Fibroblast of lung (primary cell): ENCODE data around the gene UVRAG. TPM values are rescaled to one million over a fixed set of nuclear protein-coding genes. Genes with fewer than 3 reads are reported as not detected.

ENCODE experiments used
- DNase-seq, 2 donors: peaks; one replicate each; pipeline versions ENCODE4 v3.0.0 to v3.0.0-alpha.2; 2010; ENCODE audit warnings: low read depth in 2 of 2
- H2AFZ ChIP-seq: 2 replicates; pipeline ENCODE4 v1.5.1; 2012; ENCODE audit warnings: low read length, control low read depth, inconsistent platforms
- H3K27ac ChIP-seq: 2 replicates; pipeline ENCODE4 v1.5.1; 2011; ENCODE audit warnings: low read length, control low read depth; ENCODE audit not compliant: insufficient read depth
- H3K27me3 ChIP-seq: 2 replicates; pipeline ENCODE4 v1.5.1; 2011; ENCODE audit warnings: mild to moderate bottlenecking, low read length; ENCODE audit not compliant: control insufficient read depth, insufficient read depth
- H3K36me3 ChIP-seq: 2 replicates; pipeline ENCODE4 v1.5.1; 2011; ENCODE audit warnings: low read length; ENCODE audit not compliant: control insufficient read depth, insufficient read depth
- H3K4me1 ChIP-seq: 2 replicates; pipeline ENCODE4 v1.5.1; 2011; ENCODE audit warnings: low read length; ENCODE audit not compliant: control insufficient read depth, insufficient read depth; ENCODE audit errors: extremely low read depth
- H3K4me2 ChIP-seq: 2 replicates; pipeline ENCODE4 v1.5.1; 2011; ENCODE audit warnings: low read length, control low read depth; ENCODE audit not compliant: insufficient read depth; ENCODE audit errors: extremely low read depth
- H3K4me3 ChIP-seq, 4 experiments: fragments of 200-600 bp in 1 of 4; sonication (generic) in 1 of 4; replicated peaks in 1 of 4; 2 replicates each; pipeline ENCODE4 v1.5.1; 2011 to 2016; ENCODE audit warnings: low read length in 4 of 4, low read depth in 3 of 4, mild to moderate bottlenecking in 3 of 4, control low read depth in 2 of 4, inconsistent platforms in 1 of 4, mixed read lengths in 1 of 4; ENCODE audit not compliant: insufficient read depth in 1 of 4; ENCODE audit errors: control extremely low read depth in 1 of 4
- H3K79me2 ChIP-seq: 2 replicates; pipeline ENCODE4 v1.5.1; 2012; ENCODE audit warnings: mild to moderate bottlenecking, low read length, inconsistent platforms; ENCODE audit not compliant: control insufficient read depth, insufficient read depth
- H3K9ac ChIP-seq: 2 replicates; pipeline ENCODE4 v1.5.1; 2011; ENCODE audit warnings: mild to moderate bottlenecking, low read length, control low read depth; ENCODE audit not compliant: insufficient read depth
- H3K9me3 ChIP-seq: 2 replicates; pipeline ENCODE4 v1.5.1; 2012; ENCODE audit warnings: low read depth, low read length; ENCODE audit not compliant: control insufficient read depth, insufficient read depth
- H4K20me1 ChIP-seq: 2 replicates; pipeline ENCODE4 v1.5.1; 2011; ENCODE audit warnings: low read length; ENCODE audit not compliant: control insufficient read depth, insufficient read depth; ENCODE audit errors: extremely low read depth
- EZH2 ChIP-seq: IDR thresholded peaks from 2 replicates; pipeline ENCODE4 v1.5.1; 2012; ENCODE audit warnings: low read length, control low read depth, mild to moderate bottlenecking; ENCODE audit errors: missing control alignments
- polyA plus RNA-seq, 2 donors: library from polyadenylated mRNA; depleted of rRNA in 1 of 2; stranded (reverse) in 1 of 2; unstranded in 1 of 2; fragments of >200 nt; gene quantifications; 2 replicates each; pipeline ENCODE4 v1.2.1, GENCODE V29; 2011 to 2012; ENCODE audit warnings: missing spikeins in 1 of 2
- total RNA-seq: library from RNA; depleted of rRNA; stranded (reverse); fragments of >200 nt; gene quantifications from 2 replicates; pipeline ENCODE4 v1.2.1, GENCODE V29; 2014
- TF ChIP-seq, protein P1 (sequence below), 2 donors: IDR thresholded peaks in 1 of 2; conservative IDR thresholded peaks in 1 of 2; 1 replicate in 1 of 2; 2 replicates in 1 of 2; pipeline ENCODE4 v1.5.1; 2011 to 2012; ENCODE audit warnings: low read length in 2 of 2, control low read depth in 1 of 2, inconsistent platforms in 1 of 2, low read depth in 1 of 2, mild to moderate bottlenecking in 1 of 2

UVRAG gene
- total and polyA plus RNA-seq, 2 donors (not counting 1 experiment from before 2014, with no cell fraction given), result 15.8 to 22.1 TPM

DNA sequence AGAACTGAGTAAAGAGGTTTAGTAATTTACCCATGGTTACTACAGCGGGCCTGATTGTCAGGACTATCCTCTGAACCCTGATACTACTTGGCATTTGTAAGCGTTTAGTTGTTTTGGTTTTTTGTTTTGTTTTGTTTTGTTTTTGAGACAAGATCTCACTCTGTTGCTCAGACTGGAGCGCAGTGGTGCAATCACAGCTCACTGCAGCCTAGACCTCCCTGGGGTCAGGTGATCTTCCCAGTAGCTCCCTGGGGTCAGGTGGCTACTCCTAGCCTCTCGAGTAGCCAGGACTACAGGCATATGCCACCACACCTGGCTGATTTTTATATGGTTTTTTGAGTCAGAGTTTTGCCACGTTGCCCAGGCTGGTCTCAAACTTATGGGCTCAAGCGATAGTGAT is 272.7 kb downstream of the UVRAG start:
- Histone ChIP-seq H3K4me1 (peaks cover 11% of the 10 kb centered on the region), H3K27me3 (no peaks in the 10 kb centered on the region), H3K79me2 (no peaks in the 10 kb centered on the region), H3K9ac (no peak overlapping the region), H3K4me2 (no peak overlapping the region), H2AFZ (no peak overlapping the region), H3K9me3 (no peaks in the 10 kb centered on the region), H4K20me1 (no peaks in the 10 kb centered on the region), H3K4me3 (no peak overlapping the region), H3K27ac (no peak overlapping the region), H3K36me3 (no peaks in the 10 kb centered on the region)
- no peak for DNase-seq
- TF ChIP-seq, protein P1, sequence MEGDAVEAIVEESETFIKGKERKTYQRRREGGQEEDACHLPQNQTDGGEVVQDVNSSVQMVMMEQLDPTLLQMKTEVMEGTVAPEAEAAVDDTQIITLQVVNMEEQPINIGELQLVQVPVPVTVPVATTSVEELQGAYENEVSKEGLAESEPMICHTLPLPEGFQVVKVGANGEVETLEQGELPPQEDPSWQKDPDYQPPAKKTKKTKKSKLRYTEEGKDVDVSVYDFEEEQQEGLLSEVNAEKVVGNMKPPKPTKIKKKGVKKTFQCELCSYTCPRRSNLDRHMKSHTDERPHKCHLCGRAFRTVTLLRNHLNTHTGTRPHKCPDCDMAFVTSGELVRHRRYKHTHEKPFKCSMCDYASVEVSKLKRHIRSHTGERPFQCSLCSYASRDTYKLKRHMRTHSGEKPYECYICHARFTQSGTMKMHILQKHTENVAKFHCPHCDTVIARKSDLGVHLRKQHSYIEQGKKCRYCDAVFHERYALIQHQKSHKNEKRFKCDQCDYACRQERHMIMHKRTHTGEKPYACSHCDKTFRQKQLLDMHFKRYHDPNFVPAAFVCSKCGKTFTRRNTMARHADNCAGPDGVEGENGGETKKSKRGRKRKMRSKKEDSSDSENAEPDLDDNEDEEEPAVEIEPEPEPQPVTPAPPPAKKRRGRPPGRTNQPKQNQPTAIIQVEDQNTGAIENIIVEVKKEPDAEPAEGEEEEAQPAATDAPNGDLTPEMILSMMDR (conservative IDR thresholded peaks at IDR 0.05 in 1 of 2, IDR thresholded peaks at IDR 0.05 in 1 of 2; ENCODE audit: low read depth in 1 of 2, low read length in 2 of 2), result no peak
- no peak for TF ChIP-seq EZH2

DNA sequence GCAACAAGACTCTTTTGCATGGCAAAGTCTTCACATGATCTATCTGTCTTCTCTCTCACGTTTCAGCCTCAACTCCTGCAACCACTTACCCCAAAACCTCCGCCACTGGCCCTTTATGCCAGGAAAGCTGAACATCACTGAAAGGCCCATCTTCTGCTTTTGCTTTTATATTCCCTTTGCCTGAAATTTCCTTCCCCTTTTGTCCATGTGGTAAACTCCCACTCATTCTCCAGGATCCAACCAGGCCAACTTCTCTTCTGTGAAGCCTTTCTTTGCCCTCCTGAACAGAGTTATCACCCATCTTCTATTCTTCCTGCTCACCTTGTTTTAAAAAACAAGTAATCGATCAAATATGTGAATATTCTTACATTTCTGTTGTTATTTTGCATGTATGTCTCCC is 273.5 kb downstream of the UVRAG start:
- Histone ChIP-seq H3K9me3 (no peaks in the 10 kb centered on the region), H3K4me2 (no peak overlapping the region), H3K79me2 (no peaks in the 10 kb centered on the region), H3K27ac (no peak overlapping the region), H4K20me1 (no peaks in the 10 kb centered on the region), H2AFZ (no peak overlapping the region), H3K27me3 (no peaks in the 10 kb centered on the region), H3K4me1 (peaks cover 3% of the 10 kb centered on the region), H3K4me3 (no peak overlapping the region), H3K36me3 (no peaks in the 10 kb centered on the region), H3K9ac (no peak overlapping the region)
- DNase-seq, result no peak
- TF ChIP-seq EZH2, result no peak
- TF ChIP-seq, protein P1 (conservative IDR thresholded peaks at IDR 0.05 in 1 of 2, IDR thresholded peaks at IDR 0.05 in 1 of 2; ENCODE audit: low read depth in 1 of 2, low read length in 2 of 2), result no peak

DNA sequence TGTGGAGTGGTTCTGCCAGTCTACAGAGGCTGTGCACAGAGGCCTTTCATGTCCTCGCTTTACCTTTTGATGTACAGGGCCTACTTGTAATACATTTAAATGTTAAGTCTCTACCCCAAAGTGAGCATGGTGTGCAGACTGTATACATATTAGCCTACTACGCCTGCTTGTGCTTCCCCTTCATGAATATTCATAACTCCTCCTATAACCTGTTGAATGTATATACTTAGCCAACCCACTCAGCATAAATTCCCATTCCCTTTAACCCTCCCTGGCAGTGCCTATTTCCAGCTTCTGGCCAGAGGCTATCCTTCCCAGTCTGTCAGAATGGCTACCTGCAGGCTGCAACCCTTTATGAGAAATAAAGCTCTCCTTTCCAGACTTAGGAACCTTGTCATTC is 275.2 kb downstream of the UVRAG start:
- H3K36me3 ChIP-seq, result no peaks in the 10 kb centered on the region
- no peaks in the 10 kb centered on the region for H4K20me1 ChIP-seq
- H3K27me3 ChIP-seq, result no peaks in the 10 kb centered on the region
- TF ChIP-seq EZH2, result no peak
- TF ChIP-seq, protein P1 (conservative IDR thresholded peaks at IDR 0.05 in 1 of 2, IDR thresholded peaks at IDR 0.05 in 1 of 2; ENCODE audit: low read depth in 1 of 2, low read length in 2 of 2), result no peak
- no peak overlapping the region for H3K4me3 ChIP-seq
- DNase-seq, result no peak
- no peaks in the 10 kb centered on the region for H3K9me3 ChIP-seq
- H3K79me2 ChIP-seq, result no peaks in the 10 kb centered on the region
- no peak overlapping the region for H3K9ac ChIP-seq
- no peak overlapping the region for H3K4me2 ChIP-seq
- H3K4me1 ChIP-seq, result peaks cover under 1% of the 10 kb centered on the region
- H3K27ac ChIP-seq, result no peak overlapping the region
- no peak overlapping the region for H2AFZ ChIP-seq
